H1 (cell line): ENCODE data around the gene PDE4D. TPM values are rescaled to one million over a fixed set of nuclear protein-coding genes. Genes with fewer than 3 reads are reported as not detected.

Source experiments
- CTBP2 ChIP-seq: IDR thresholded peaks from 2 replicates; pipeline ENCODE4 v1.7.0; 2011; ENCODE audit warnings: borderline replicate concordance, mild to moderate bottlenecking, moderate library complexity, mixed read lengths, low read length; ENCODE audit not compliant: insufficient read depth, insufficient read length
- SIN3A ChIP-seq, 2 experiments: IDR thresholded peaks in 1 of 2; conservative IDR thresholded peaks in 1 of 2; 2 replicates each; pipeline ENCODE4 v1.6.1; 2011 to 2012; ENCODE audit warnings: low read length in 2 of 2, improper control_type of control experiment in 1 of 2, low read depth in 1 of 2, mild to moderate bottlenecking in 1 of 2
- polyA plus RNA-seq, 7 experiments: library from polyadenylated mRNA; depleted of rRNA in 3 of 7; stranded (reverse) in 5 of 7; unstranded in 2 of 7; fragments of >200 nt in 5 of 7; fragments of 200-250 nt in 2 of 7; gene quantifications; 1 replicate in 5 of 7; 2 replicates in 1 of 7; 4 replicates in 1 of 7; pipeline versions ENCODE4 v1.2.1 to v1.2.3, GENCODE V29; 2011 to 2013; ENCODE audit warnings: missing spikeins in 2 of 7, mixed read lengths in 2 of 7
- total RNA-seq: library from RNA; stranded (reverse); fragmentation: NEBNext Ultra II Directional; extraction: Animal tissue kit (Norgen Biotek cat#: 25700); gene quantifications from 2 replicates; pipeline ENCODE4 v1.2.1, GENCODE V29; 2021

The PDE4D gene
- total and polyA plus RNA-seq, 2 of the 8 experiments (the other 6 are each of a cell fraction or from before 2014, with no cell fraction given), result 2.3 to 3.7 TPM

DNA sequence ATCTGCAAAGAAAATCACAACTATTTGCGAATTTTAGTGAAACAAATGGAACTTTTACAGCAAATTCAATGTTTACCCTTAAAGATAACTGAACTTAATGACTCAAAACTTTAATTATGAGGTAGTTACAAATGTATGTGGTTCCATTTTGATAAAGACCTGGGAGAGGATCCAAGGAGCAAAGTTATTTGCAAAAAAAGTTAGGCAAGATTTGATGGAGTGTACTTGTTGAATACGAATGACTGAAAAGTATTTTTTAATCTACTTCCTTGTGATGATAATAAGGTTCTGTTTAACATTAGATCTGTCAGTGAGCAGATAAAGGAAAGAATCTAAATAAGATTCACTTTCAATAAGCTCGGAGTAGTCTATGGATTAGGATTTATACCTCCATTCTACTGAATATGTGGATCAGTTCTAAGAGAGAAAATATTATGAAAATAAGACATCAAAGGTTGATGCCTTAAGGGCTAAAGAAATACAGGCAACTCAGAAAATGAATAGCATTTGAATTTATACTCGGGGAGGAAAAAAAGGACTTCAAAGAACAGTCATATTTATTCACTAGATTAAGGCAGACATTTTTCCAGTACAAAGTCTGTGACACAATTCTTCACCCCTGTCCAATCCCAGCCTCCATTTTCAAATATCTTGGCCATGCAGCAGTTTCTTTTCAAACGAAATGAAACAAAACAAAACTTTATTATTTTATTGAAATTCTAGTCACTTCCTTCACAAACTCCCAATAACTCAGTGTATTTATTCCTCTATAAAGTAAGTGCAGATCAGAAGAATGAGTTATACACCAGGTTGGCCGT, 199.8 kb downstream of the PDE4D start (continued):
- TF ChIP-seq SIN3A (conservative IDR thresholded peaks at IDR 0.05 in 1 of 2, IDR thresholded peaks at IDR 0.05 in 1 of 2; ENCODE audit: low read depth in 1 of 2, low read length in 2 of 2) (no peak), CTBP2 (no peak)
- TF ChIP-seq, all 59 proteins: peak for 0
